Measurements from ENCODE around the gene LRFN4. TPM values are rescaled to one million over a fixed set of nuclear protein-coding genes. Genes with fewer than 3 reads are reported as not detected.

Gene LRFN4
- total RNA-seq, 1 experiment from 2014 or later, result 66.7 TPM

DNA sequence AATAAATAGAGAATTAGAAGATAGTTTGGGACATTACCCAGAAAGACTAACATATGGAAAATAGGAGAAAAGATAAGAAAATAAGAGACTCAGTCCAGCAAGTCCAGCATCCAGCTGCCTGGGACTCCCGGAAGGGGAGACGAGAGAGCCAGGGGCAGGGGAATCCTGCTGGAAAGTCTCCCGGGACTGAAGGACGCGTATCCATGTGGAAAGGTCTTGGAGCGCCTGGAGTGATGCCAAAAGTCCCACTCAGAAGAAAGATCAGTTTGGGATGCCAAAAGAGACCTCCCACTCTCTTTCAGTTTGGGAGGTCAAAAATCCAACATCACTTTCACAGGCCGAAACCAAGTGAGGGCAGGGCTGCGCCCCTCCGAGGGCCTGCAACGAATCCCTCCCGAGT, 30.7 kb downstream of the LRFN4 start:
- Histone ChIP-seq H3K56ac (ENCODE audit: insufficient read length, low read depth, low read length) (no peak overlapping the region), H3K4ac (ENCODE audit: low read depth, low read length) (no peak overlapping the region), H3K4me2 (ENCODE audit: insufficient read depth, insufficient read length, low read length) (no peak overlapping the region), H2BK120ac (ENCODE audit: low read depth, low read length, poor library complexity, severe bottlenecking) (no peak overlapping the region), H3K23ac (ENCODE audit: insufficient read length, low read depth, low read length) (no peak overlapping the region), H3K18ac (ENCODE audit: insufficient read length, low read depth, low read length) (no peak overlapping the region), H3K79me1 (ENCODE audit: insufficient read depth, low read depth, low read length, poor library complexity, severe bottlenecking) (no peaks in the 10 kb centered on the region), H3K23me2 (ENCODE audit: insufficient read length, low read depth, low read length, poor library complexity, severe bottlenecking) (no peaks in the 10 kb centered on the region), H4K91ac (ENCODE audit: insufficient read length, low read depth, low read length) (no peak overlapping the region), H3K9me3 (ENCODE audit: control insufficient read depth, low read depth, low read length) (no peaks in the 10 kb centered on the region), H3K79me2 (ENCODE audit: insufficient read depth, low read length) (no peaks in the 10 kb centered on the region), H4K5ac (ENCODE audit: insufficient read length, low read depth, low read length) (no peak overlapping the region), H2BK5ac (ENCODE audit: insufficient read length, low read length) (no peak overlapping the region), H3T11ph (ENCODE audit: low read length) (no peak overlapping the region), H3K14ac (ENCODE audit: insufficient read depth, low read length) (no peak overlapping the region), H4K8ac (replicated peaks; ENCODE audit: insufficient read length, low read depth, low read length) (no peak overlapping the region), H4K20me1 (ENCODE audit: control insufficient read depth, insufficient read depth, insufficient read length) (no peaks in the 10 kb centered on the region), H3K27ac (ENCODE audit: insufficient read length, low read depth, low read length) (no peak overlapping the region), H2BK15ac (ENCODE audit: low read depth, low read length) (no peak overlapping the region), H3K27me3 (ENCODE audit: insufficient read depth, low read length) (no peaks in the 10 kb centered on the region), H3K9ac (ENCODE audit: extremely low read depth, insufficient read length, low read length) (no peak overlapping the region), H2AK5ac (ENCODE audit: insufficient read length, low read length) (no peak overlapping the region), H2AFZ (ENCODE audit: low read length) (no peak overlapping the region), H3K4me1 (ENCODE audit: insufficient read depth, low read length) (peaks cover 3% of the 10 kb centered on the region; the same call in 1 of the 2 replicates), H2BK12ac (ENCODE audit: insufficient read length, low read depth, low read length) (no peak overlapping the region), H2BK20ac (ENCODE audit: low read depth, low read length, poor library complexity, severe bottlenecking) (no peak overlapping the region)
- TF ChIP-seq CTCF (conservative IDR thresholded peaks at IDR 0.05), result no peak
- Mint-ChIP-seq H3K27me3 (ENCODE audit: low read depth) (no peaks in the 10 kb centered on the region), H3K9me3 (no peaks in the 10 kb centered on the region), H3K36me3 (ENCODE audit: insufficient read depth in 1 of 3, low read depth in 3 of 3) (peaks cover 0 to 5% (median 0%) of the 10 kb centered on the region in 3 experiments; a peak in 1 of 7 replicates), H3K4me3 (no peak overlapping the region), H3K4me1 (peaks cover 40 to 57% of the 10 kb centered on the region in 2 experiments), H3K27ac (no peak overlapping the region)
- DNase-seq, result no peak
- no CpG with 5 or more reads among the region's 11 CpGs for WGBS (ENCODE audit: extremely low coverage, insufficient read length, low lambda C conversion rate)

All from H9 (cell line).